OCI-LY7 (cell line): ENCODE results near the gene FBRSL1.

Experiments used
- EZH2phosphoT487 ChIP-seq: fragments of 200-600 bp; sonication (generic); IDR thresholded peaks from 2 replicates; pipeline ENCODE4 v1.6.1; 2018; ENCODE audit warnings: low read depth, borderline replicate concordance, mild to moderate bottlenecking, mixed run types, antibody characterized with exemption, low read length, moderate library complexity, mixed read lengths
- TF ChIP-seq, protein P1 (sequence below): fragments of 200-600 bp; sonication (generic); conservative IDR thresholded peaks from 2 replicates; pipeline ENCODE4 v1.5.1; 2014; ENCODE audit warnings: mild to moderate bottlenecking, antibody characterized with exemption, low read length, moderate library complexity, mixed read lengths

DNA sequence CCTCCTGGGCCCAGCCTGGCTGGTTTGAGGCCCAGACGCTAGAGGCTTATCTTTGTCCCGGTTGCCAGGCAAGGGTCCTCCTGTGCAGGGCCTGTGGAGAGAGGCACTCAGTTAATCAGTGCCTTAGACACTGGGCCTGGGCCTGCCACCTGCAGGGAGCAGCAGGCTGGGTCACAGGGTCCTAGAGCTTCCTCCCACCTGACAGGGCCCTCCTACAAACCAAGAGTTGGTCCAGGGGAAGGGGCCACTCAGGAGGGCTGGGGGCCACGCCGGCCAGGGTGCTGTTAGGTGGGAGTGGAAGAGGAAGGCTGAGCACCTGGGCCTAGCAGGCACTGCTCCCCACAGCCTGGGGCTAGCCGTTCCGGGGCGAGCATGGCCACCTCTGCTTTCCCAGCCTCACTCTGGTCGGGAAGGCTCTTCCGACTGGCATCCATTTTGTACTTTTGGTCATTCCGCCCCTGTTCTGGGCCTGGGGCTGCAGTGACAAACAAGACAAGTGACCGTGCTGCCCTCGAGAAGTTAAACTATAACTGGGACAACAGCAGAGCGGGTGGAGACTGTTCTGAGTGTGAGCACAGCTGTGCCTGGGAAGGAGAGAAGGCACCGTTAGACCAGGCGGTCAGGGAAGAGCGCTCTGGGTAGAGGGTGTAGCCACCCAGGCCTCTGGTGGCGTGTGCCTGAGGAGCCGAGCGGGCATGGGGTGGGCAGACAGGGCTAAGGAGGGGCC lies 27.2 kb downstream of the FBRSL1 start:
- no peak for TF ChIP-seq EZH2phosphoT487
- TF ChIP-seq, protein P1, sequence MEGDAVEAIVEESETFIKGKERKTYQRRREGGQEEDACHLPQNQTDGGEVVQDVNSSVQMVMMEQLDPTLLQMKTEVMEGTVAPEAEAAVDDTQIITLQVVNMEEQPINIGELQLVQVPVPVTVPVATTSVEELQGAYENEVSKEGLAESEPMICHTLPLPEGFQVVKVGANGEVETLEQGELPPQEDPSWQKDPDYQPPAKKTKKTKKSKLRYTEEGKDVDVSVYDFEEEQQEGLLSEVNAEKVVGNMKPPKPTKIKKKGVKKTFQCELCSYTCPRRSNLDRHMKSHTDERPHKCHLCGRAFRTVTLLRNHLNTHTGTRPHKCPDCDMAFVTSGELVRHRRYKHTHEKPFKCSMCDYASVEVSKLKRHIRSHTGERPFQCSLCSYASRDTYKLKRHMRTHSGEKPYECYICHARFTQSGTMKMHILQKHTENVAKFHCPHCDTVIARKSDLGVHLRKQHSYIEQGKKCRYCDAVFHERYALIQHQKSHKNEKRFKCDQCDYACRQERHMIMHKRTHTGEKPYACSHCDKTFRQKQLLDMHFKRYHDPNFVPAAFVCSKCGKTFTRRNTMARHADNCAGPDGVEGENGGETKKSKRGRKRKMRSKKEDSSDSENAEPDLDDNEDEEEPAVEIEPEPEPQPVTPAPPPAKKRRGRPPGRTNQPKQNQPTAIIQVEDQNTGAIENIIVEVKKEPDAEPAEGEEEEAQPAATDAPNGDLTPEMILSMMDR = no peak
